Gastrocnemius medialis (tissue), 4 donors: ENCODE measurements around the gene KCNK16.

Source experiments
- POLR2A ChIP-seq, 2 donors: fragments of 450-650 bp; IDR thresholded peaks; one replicate each; pipeline ENCODE4 v1.6.1; 2017; ENCODE audit warnings: antibody characterized with exemption in 2 of 2, mild to moderate bottlenecking in 2 of 2, moderate library complexity in 2 of 2
- TF ChIP-seq, protein P1 (sequence below), 5 experiments: fragments of 450-650 bp in 3 of 5; fragments of 200-600 bp in 2 of 5; sonication (generic) in 2 of 5; IDR thresholded peaks in 4 of 5; conservative IDR thresholded peaks in 1 of 5; 1 replicate in 4 of 5; 2 replicates in 1 of 5; pipeline ENCODE4 v1.5.1; 2016 to 2019; ENCODE audit warnings: antibody characterized with exemption in 5 of 5, mild to moderate bottlenecking in 3 of 5, moderate library complexity in 3 of 5

DNA sequence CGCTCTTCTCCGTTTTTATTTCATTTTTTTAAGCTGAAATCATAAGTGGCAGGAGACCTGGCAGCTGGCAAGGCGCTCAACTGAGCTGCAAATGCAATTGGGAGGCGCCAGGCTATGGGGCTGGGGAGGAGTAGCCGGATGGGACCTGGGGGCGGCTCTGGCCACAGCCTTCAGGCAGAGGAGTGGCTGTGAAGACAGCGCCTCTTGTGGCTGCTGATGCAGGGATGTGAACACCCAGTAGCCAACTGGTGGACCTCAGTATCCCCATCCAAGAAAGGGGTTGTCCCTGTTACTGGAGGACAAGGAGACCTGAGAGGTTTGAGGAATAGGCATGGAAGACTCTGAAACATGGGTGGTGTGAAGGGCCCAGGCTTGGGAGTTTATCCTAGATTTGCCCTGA, 20.9 kb downstream of the KCNK16 start:
- no peak for TF ChIP-seq POLR2A (IDR thresholded peaks at IDR 0.05)
- TF ChIP-seq, protein P1, sequence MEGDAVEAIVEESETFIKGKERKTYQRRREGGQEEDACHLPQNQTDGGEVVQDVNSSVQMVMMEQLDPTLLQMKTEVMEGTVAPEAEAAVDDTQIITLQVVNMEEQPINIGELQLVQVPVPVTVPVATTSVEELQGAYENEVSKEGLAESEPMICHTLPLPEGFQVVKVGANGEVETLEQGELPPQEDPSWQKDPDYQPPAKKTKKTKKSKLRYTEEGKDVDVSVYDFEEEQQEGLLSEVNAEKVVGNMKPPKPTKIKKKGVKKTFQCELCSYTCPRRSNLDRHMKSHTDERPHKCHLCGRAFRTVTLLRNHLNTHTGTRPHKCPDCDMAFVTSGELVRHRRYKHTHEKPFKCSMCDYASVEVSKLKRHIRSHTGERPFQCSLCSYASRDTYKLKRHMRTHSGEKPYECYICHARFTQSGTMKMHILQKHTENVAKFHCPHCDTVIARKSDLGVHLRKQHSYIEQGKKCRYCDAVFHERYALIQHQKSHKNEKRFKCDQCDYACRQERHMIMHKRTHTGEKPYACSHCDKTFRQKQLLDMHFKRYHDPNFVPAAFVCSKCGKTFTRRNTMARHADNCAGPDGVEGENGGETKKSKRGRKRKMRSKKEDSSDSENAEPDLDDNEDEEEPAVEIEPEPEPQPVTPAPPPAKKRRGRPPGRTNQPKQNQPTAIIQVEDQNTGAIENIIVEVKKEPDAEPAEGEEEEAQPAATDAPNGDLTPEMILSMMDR (IDR thresholded peaks at IDR 0.05 in 4 of 5, conservative IDR thresholded peaks at IDR 0.05 in 1 of 5), result no peak
